Astrocyte of the cerebellum (primary cell): Measurements from ENCODE around the gene APOC4.

ENCODE experiments used
- DNase-seq: peaks from one replicate; pipeline ENCODE4 v3.0.0-alpha.2; 2011; ENCODE audit warnings: low read depth
- H3K4me3 ChIP-seq: 2 replicates; pipeline ENCODE4 v1.5.1; 2011; ENCODE audit warnings: mild to moderate bottlenecking, low read depth, low read length, moderate library complexity
- in situ Hi-C: cut with HindIII; loops from 2 replicates; pipeline ENCODE4 v1.10.0; 2017; ENCODE audit warnings: low sequenced_read_pairs
- TF ChIP-seq, protein P1 (sequence below): IDR thresholded peaks from 2 replicates; pipeline ENCODE4 v1.5.1; 2012; ENCODE audit warnings: low read length, low read depth, moderate library complexity, mild to moderate bottlenecking; ENCODE audit errors: missing control alignments

Gene APOC4

DNA sequence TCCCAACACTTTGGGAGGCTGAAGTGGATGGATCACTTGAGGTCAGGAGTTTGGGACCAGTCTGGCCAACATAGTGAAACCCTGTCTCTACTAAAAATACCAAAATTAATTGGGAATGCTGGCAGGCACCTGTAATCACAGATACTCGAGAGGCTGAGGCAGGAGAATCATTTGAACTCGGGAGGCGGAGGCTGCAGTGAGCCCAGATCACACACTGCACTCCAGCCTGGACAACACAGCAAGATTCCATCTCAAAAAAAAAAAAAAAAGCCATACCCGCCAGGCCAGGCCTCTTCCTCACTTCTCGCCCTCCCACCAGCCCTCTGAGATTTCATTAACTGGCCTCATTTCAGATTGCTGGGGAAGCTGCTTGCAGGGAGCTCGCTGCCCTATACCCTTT lies 51.5 kb downstream of the APOC4 start:
- no peak for DNase-seq
- TF ChIP-seq, protein P1, sequence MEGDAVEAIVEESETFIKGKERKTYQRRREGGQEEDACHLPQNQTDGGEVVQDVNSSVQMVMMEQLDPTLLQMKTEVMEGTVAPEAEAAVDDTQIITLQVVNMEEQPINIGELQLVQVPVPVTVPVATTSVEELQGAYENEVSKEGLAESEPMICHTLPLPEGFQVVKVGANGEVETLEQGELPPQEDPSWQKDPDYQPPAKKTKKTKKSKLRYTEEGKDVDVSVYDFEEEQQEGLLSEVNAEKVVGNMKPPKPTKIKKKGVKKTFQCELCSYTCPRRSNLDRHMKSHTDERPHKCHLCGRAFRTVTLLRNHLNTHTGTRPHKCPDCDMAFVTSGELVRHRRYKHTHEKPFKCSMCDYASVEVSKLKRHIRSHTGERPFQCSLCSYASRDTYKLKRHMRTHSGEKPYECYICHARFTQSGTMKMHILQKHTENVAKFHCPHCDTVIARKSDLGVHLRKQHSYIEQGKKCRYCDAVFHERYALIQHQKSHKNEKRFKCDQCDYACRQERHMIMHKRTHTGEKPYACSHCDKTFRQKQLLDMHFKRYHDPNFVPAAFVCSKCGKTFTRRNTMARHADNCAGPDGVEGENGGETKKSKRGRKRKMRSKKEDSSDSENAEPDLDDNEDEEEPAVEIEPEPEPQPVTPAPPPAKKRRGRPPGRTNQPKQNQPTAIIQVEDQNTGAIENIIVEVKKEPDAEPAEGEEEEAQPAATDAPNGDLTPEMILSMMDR = no peak
- no peak overlapping the region for H3K4me3 ChIP-seq
- in situ Hi-C loops = no loop called here

DNA sequence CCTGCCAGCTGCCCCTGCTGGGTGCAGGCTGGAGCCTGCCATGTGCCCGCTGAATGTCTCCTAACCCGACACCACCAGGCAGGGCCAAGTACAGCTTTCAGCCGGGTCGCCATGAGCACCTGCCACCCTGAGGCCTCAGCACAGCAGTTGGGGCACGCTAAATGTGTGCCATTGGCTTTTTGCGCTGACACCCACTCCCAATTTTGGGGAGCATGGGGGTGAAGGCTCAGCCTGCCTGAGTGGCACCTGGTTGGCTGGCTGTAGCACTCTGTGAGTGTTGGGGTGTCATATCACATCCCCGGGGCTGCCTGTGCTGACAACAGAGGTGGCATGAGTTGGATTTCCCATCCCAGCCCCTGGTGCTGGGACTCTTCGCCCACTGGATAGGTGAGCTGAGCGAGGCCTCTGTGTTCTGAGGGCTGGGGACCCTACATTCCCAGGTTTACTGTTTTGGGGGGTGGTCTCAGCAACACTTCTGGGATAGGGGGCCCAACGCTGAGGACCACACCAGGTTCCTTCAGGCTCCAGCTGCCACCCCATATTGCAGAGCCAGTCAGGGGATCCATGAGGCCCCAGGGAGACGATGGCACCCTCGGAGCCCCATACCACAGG lies 52.0 kb downstream of the APOC4 start:
- DNase-seq = no peak
- no peak overlapping the region for H3K4me3 ChIP-seq
- in situ Hi-C loops = no loop called here
- TF ChIP-seq, protein P1 = no peak
